GM20431 (cell line): ENCODE data around the gene ZNF473.
"Not testable (repeated sequence)": the region's sequence is repeated elsewhere in the genome, so short reads cannot be mapped to it uniquely, and the experiment has no call there.

Experiments
- in situ Hi-C: fragments of 300-500 bp; cut with MseI, MboI; formaldehyde crosslinking; loops from one replicate; pipeline ENCODE4 v1.15.0; 2020; ENCODE audit warnings: low sequenced_read_pairs; ENCODE audit not compliant: unreplicated experiment

The ZNF473 gene

GRCh38 chr19:50090706-50091105 is 64.9 kb downstream of the ZNF473 start:
- in situ Hi-C loops = not testable (repeated sequence)

- in situ Hi-C loops = not testable (repeated sequence)
These were observed 66.0 kb downstream of the ZNF473 start for GRCh38 chr19:50091786-50092185.

GRCh38 chr19:50092597-50092996 is 66.8 kb downstream of the ZNF473 start:
- in situ Hi-C loops = not testable (repeated sequence)

DNA sequence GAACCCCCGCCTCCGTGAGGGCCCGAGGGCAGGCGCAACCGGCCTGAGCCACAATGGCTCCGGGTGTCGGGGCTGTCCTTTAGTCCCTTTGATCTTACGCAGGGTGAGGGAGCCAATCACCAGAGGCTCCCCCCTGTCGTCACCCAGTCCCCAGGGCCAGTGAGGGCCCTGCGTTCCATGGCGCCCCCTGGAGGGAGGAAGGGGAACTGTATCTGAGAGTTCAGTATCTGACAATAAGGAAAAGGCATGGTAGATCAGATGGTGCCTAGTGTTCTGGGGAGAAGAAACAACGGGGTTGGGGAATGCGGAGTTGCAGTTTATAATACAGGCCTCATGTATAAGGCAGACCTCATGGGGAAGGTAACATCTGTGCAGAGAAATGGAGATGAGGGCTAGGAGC is 72.1 kb downstream of the ZNF473 start:
- in situ Hi-C loops = not testable (repeated sequence)

DNA sequence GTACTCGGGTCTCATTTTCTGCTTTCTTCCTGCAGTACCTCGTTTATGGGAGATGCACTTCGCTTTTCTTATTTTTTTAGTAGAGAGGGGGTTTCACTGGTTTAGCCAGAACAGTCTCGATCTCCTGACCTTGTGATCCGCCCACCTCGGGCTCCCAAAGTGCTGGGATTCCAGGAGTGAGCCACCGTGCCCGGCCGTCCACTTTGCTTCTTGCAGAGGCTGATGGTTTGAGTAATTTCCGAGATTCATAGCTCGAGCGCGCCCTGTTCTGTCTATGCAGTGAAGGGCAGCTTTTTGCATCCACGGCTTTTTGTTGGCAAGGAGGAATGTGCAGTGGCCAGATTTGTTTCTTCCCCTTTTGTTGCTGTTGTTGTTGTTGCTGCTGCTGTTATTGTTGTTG is 73.1 kb downstream of the ZNF473 start:
- in situ Hi-C loops = not testable (repeated sequence)

DNA sequence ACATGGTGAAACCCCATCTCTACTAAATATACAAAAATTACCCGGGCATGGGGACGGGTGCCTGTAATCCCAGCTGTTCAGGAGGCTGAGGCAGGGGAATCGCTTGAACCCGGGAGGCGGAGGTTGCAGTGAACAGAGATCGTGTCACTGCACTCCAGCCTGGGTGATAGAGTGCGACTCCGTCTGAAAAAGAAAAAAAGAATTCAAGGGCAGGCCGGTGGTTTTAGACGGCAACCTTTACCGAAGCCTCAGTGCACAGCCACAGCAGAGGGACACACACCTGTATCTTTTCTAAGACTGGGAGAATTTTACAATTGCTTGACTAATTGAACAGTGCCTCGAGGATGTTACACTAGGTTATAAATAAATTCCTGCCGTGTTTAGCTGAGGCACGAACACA is 73.9 kb downstream of the ZNF473 start:
- in situ Hi-C loops = not testable (repeated sequence)

GRCh38 chr19:50100946-50101345 is 75.1 kb downstream of the ZNF473 start:
- in situ Hi-C loops = not testable (repeated sequence)
